ENCODE measurements around the gene RIMKLA. TPM values are rescaled to one million over a fixed set of nuclear protein-coding genes. Genes with fewer than 3 reads are reported as not detected.

The RIMKLA gene
- total and polyA plus RNA-seq, 2 experiments from 2014 or later, result 8.1 to 21.8 TPM

DNA sequence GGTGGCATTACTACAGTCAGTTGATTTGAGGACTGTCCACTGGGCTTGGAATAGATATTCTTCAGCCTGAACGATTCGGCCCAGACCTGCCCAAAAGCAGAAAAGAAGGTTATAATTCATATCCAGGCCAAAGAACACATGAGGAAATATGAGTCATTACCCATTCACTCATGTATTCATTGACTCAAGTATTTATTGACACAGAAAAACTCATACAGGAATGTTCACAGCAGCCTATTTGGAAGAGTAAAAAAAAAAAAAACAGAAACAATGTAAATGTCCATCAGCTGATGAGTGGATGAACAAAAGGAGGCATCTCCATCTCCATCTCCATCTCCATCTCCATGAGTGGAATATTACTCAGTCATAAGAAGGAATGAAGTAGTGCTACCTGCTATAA, 59.3 kb downstream of the RIMKLA start:
- no peaks in the 10 kb centered on the region for H3K27me3 ChIP-seq
- no peaks in the 10 kb centered on the region for H3K9me3 ChIP-seq (ENCODE audit: low read depth)
- H3K27ac ChIP-seq, result no peak overlapping the region
- no peaks in the 10 kb centered on the region for H3K36me3 ChIP-seq
- no peak overlapping the region for H3K4me3 ChIP-seq
- no peaks in the 10 kb centered on the region for H3K4me1 ChIP-seq (ENCODE audit: low read depth)
- TF ChIP-seq, protein P1, sequence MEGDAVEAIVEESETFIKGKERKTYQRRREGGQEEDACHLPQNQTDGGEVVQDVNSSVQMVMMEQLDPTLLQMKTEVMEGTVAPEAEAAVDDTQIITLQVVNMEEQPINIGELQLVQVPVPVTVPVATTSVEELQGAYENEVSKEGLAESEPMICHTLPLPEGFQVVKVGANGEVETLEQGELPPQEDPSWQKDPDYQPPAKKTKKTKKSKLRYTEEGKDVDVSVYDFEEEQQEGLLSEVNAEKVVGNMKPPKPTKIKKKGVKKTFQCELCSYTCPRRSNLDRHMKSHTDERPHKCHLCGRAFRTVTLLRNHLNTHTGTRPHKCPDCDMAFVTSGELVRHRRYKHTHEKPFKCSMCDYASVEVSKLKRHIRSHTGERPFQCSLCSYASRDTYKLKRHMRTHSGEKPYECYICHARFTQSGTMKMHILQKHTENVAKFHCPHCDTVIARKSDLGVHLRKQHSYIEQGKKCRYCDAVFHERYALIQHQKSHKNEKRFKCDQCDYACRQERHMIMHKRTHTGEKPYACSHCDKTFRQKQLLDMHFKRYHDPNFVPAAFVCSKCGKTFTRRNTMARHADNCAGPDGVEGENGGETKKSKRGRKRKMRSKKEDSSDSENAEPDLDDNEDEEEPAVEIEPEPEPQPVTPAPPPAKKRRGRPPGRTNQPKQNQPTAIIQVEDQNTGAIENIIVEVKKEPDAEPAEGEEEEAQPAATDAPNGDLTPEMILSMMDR (IDR thresholded peaks at IDR 0.05; ENCODE audit: low read depth, low read length), result no peak
- DNase-seq (ENCODE audit: low read depth in 1 of 2, low spot score in 1 of 2), result peak in 1 of 2 donors; percentile 26

DNA sequence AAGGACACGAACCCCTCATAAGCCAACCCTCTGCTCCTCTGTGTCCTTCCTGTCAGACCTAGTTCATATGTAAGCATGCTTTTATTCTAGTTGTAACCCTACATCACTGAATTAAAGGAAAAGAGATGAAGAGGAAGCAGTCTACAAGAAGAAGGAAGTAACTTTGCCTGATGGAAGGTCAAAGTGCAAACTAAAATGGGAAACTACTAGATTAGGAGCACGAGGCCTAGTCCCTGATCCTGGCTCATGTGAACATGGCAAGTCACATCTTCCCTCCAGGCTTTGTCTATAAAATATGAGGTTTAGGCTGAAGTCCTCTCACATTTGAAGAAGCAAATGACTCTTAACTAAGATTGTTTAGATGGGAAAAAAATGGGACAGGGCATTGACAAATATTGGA, 62.1 kb downstream of the RIMKLA start:
- no peak overlapping the region for H3K27ac ChIP-seq
- TF ChIP-seq, protein P1 (IDR thresholded peaks at IDR 0.05; ENCODE audit: low read depth, low read length), result no peak
- H3K4me1 ChIP-seq (ENCODE audit: low read depth), result no peaks in the 10 kb centered on the region
- H3K4me3 ChIP-seq, result no peak overlapping the region
- DNase-seq (ENCODE audit: low read depth in 1 of 2, low spot score in 1 of 2), result no peak
- H3K36me3 ChIP-seq, result no peaks in the 10 kb centered on the region
- H3K27me3 ChIP-seq, result no peaks in the 10 kb centered on the region
- H3K9me3 ChIP-seq (ENCODE audit: low read depth), result no peaks in the 10 kb centered on the region

DNA sequence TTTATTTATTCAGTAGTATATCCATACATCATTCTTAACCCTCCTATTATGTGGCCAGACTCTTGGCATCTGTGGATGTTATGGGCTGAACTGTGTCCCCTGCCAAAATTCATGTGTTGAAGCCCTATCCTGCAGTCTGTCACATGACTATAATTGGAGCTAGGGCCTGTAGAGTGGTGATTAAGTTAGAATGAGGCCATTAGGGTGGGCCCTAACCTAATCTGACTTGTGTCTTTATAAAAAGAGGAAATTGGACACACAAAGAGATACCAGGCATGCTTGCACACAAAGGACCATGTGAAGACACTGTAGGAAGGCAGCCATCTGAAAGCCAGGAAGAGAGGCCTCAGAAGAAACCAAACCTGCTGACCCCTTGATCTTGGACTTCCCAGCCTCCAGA, 68.7 kb downstream of the RIMKLA start:
- H3K27me3 ChIP-seq, result peaks cover 3% of the 10 kb centered on the region
- H3K4me1 ChIP-seq (ENCODE audit: low read depth), result no peaks in the 10 kb centered on the region
- no peaks in the 10 kb centered on the region for H3K9me3 ChIP-seq (ENCODE audit: low read depth)
- H3K27ac ChIP-seq, result no peak overlapping the region
- no peak overlapping the region for H3K4me3 ChIP-seq
- no peaks in the 10 kb centered on the region for H3K36me3 ChIP-seq
- TF ChIP-seq, protein P1 (IDR thresholded peaks at IDR 0.05; ENCODE audit: low read depth, low read length), result no peak
- DNase-seq (ENCODE audit: low read depth in 1 of 2, low spot score in 1 of 2), result no peak

DNA sequence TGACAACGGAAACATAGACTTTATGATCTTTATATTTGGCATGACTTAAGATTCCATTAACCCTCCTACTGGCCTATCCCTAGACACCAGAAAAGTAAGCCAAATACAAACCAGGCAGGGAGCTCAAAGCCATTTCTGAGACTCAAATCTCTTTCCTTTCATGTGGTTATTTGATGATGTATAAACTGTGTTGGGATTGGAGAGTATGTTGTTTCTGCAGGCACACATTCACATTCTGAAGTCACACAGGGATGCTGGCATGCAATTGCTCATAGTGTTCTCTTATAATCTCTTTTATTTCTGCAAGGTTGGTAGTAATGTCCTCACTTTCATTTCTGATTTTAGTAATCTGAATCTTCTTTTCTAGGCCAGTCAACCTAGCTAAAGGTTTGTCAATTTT, 69.5 kb downstream of the RIMKLA start:
- DNase-seq (ENCODE audit: low read depth in 1 of 2, low spot score in 1 of 2), result no peak

DNA sequence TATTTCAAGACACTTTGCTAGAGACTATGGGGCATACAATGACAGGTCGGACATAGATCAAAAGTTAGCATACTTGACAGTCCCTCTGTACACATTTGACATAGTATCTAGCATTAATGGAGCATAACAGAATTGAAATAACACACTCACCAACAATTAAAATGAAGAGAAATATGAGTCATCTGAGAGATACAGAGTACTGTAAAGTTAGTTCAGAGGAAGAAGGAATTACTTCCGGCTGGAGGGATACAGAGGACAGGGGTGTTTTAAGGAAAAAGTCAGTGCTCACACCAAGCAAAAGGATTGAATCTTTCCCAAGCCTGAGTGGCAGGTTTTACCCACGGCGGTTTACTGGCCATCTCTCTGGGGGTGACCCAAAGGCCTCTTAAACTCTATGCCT, 72.8 kb downstream of the RIMKLA start:
- TF ChIP-seq, protein P1 (IDR thresholded peaks at IDR 0.05; ENCODE audit: low read depth, low read length), result no peak
- Histone ChIP-seq H3K27ac (no peak overlapping the region), H3K9me3 (ENCODE audit: low read depth) (no peaks in the 10 kb centered on the region), H3K27me3 (peaks cover 3% of the 10 kb centered on the region), H3K4me3 (no peak overlapping the region), H3K4me1 (ENCODE audit: low read depth) (peaks cover 4% of the 10 kb centered on the region), H3K36me3 (no peaks in the 10 kb centered on the region)
- no peak for DNase-seq (ENCODE audit: low read depth in 1 of 2, low spot score in 1 of 2)

More for the DNA sequence above, 69.5 kb downstream of the RIMKLA start:
- Histone ChIP-seq H3K9me3 (ENCODE audit: low read depth) (no peaks in the 10 kb centered on the region), H3K4me3 (no peak overlapping the region), H3K27ac (no peak overlapping the region), H3K27me3 (peaks cover 3% of the 10 kb centered on the region), H3K4me1 (ENCODE audit: low read depth) (no peaks in the 10 kb centered on the region), H3K36me3 (no peaks in the 10 kb centered on the region)
- TF ChIP-seq, protein P1 (IDR thresholded peaks at IDR 0.05; ENCODE audit: low read depth, low read length), result no peak

DNA sequence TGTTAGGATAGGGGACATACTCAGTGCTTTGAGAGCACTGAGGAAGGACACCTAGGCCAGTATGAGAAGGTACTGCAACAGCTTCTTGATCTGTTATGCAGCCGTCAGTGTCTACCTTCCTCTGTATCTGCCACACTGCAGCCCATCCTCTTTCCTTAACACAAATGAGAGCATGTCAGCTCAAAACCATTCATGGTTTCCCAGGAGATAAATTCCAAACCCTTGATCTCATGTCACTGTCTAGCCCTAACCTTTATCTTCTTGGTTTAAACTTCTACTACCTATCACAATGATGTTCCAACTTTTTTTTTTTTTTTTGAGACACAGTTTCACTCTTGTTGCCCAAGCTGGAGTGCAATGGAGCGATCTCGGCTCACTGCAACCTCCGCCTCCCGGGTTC, 73.8 kb downstream of the RIMKLA start:
- Histone ChIP-seq H3K4me1 (ENCODE audit: low read depth) (peaks cover 4% of the 10 kb centered on the region), H3K9me3 (ENCODE audit: low read depth) (no peaks in the 10 kb centered on the region)

More for the DNA sequence above, 73.8 kb downstream of the RIMKLA start:
- no peak for DNase-seq (ENCODE audit: low read depth in 1 of 2, low spot score in 1 of 2)
- no peaks in the 10 kb centered on the region for H3K36me3 ChIP-seq
- H3K27ac ChIP-seq, result no peak overlapping the region
- peaks cover 3% of the 10 kb centered on the region for H3K27me3 ChIP-seq
- H3K4me3 ChIP-seq, result no peak overlapping the region
- TF ChIP-seq, protein P1 (IDR thresholded peaks at IDR 0.05; ENCODE audit: low read depth, low read length), result no peak

Data from cardiac muscle cell (in vitro differentiated cells and primary cell).